Measurements from ENCODE around the gene ORC2.
A peak's percentile ranks its signal among the peaks of the same experiment; 100 is the strongest.
"Not testable (repeated sequence)": the region's sequence is repeated elsewhere in the genome, so short reads cannot be mapped to it uniquely, and the experiment has no call there.

ORC2 gene

GRCh38 chr2:200963124-200963917, at the start of gene ORC2:
Gene ORC2, minus strand, starts transcription at chr2:200963660. Its CDS starts 5,537 bp downstream, at chr2:200958123.
- DNase-seq: peak; percentile 84

DNA sequence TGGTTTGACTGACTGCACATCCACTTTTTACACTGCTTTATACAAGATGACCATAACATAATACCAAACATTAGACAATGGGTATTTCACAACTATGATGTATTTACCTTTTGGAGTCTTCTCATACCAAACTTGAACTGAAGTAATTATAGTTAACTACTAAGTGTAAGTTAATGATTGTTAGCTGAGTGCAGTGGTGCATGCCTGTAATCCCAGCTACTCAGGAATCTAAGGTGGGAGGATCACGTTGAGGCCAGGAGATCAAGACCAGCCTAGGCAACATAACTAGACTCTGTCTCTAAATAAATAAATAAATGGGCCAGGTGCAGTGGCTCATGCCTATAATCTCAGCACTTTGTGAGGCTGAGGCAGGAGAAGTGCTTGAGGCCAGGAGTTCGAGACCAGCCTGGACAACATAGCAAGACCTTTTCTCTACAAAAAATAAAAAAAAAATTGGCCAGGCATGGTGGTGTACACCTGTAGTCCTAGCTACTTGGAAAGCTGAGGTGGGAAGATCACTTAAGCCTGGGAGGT, 44.9 kb upstream of the ORC2 start:
- no peak for DNase-seq

GRCh38 chr2:201007584-201007998, 44.1 kb upstream of the ORC2 start:
- no peak for DNase-seq

DNA sequence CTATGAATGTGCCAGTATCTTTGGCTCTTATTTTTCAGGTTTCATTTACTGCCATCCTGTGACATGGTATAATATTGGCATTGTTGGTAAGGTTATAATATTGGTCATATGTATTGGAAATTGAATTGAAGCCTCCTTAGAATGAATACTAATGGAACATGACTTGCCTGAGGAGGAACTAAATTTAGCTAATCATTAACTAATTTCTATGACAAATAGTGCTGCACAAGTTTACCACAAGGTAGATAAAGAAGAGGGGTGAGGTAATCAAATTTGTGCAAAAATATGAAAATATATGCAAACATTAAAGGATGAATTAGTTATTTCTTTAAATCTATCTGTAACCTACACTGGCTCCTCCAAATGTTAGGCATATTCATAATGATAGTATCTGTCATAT, 43.2 kb upstream of the ORC2 start:
- no peak for DNase-seq

GRCh38 chr2:201004370-201004769, 40.9 kb upstream of the ORC2 start:
- no peak for DNase-seq

DNA sequence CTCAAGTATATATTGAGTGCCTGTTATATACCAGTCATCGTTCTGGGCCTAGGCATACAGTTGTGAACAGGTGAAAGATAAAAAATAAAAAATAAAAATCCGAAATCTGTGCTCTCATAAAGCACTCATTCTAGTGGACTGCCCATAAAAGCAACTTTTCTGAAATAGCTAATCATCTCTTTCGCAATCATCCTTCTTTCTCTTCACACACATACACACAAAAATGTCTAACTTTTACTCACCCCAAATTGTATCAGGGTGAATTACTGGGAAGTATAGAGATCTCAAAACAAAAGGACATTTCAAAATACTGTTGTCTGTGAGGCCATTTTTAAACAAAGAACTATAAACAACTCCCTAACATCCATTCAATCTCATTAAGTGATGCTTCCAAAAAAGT, 29.6 kb upstream of the ORC2 start:
- no peak for DNase-seq

DNA sequence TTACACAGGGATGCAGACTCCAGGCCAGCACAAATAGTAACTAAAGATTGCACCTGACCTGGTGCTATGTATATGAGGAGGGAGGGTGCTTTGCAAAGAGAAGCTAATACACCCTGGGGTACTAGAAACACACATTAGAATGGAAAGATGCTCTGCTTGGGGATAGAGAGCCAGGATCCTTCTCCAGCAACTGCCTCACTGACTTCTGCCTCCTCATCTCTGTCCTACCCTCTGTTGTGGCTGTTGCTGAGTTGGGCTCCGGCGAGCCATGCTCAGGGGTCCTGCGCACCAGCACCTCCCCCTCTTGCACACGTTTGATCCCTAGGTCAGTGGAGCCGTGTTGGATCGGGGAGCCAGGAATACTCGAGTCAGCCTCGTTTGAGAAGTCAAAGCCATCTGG, 23.7 kb upstream of the ORC2 start:
- DNase-seq: no peak

- DNase-seq: no peak
Measured at GRCh38 chr2:200985799-200986198, 22.3 kb upstream of the ORC2 start.

- no peak for DNase-seq
Measured at GRCh38 chr2:200976710-200977109, 13.2 kb upstream of the ORC2 start.

DNA sequence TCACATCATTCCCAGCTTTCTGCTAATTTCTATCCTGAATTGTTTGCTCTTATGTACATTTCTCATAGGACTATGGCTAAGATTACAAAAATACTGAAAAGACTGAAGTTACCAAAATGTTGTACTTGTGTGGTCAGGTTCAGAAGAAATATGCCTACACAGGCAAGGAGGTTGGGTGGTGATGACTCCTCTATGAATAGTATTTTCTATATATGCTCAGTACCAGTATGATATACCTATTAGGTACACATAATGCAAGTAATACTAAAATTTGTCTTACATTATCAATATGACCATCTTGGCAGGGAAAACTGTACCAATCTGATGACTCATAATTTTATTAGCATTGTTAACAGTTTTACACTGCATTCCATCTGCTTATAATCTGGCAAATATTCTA, 12.2 kb upstream of the ORC2 start:
- DNase-seq: no peak

GRCh38 chr2:200970057-200970456, 6.6 kb upstream of the ORC2 start:
- not testable (repeated sequence) for DNase-seq

DNA sequence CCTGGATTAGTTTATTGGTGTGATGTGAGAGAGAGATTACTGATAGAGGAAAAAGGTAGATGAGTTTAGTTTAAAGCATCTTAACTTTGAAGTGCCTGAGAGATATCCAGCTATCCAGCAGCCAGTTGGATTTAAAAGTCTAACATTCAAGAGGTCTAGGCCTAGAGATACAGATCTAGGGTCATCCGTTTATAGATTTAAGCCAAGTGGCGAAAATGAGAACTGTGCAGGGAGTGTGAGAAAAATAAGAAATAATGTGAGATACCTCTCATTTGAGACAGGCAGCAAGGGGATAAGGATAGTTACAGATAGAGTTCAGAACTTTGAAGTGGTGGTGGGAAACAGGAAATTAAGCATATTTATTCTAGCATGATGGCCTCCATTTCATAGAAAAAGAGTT, 5.3 kb upstream of the ORC2 start:
- DNase-seq: no peak

GRCh38 chr2:200968162-200968561, 4.7 kb upstream of the ORC2 start:
- DNase-seq: no peak

GRCh38 chr2:200966770-200967169, 3.3 kb upstream of the ORC2 start:
- no peak for DNase-seq

DNA sequence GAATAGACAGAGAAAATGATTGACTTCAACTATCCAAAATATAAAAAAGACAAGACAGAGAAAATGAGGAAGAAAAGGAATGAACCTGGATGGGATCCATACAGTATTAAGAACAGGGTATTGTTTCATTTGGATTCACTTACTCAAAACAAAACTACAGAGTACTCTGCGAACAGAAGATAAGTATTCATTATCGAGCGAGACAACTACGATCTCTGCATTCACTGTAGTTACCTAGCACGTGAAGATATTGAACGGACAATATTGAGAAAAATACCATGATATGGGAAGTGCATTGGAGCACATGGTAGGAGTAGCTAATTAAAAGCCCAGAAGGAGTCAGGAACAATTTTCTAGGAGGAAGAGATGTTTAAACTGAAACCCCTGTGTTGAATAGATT, 1.0 kb upstream of the ORC2 start:
- no peak for DNase-seq

GRCh38 chr2:200963918-200964252, 425 bp upstream of the ORC2 start:
- DNase-seq: not testable (repeated sequence)

- no peak for DNase-seq
Measured at GRCh38 chr2:200962811-200963123, 693 bp downstream of the ORC2 start.

DNA sequence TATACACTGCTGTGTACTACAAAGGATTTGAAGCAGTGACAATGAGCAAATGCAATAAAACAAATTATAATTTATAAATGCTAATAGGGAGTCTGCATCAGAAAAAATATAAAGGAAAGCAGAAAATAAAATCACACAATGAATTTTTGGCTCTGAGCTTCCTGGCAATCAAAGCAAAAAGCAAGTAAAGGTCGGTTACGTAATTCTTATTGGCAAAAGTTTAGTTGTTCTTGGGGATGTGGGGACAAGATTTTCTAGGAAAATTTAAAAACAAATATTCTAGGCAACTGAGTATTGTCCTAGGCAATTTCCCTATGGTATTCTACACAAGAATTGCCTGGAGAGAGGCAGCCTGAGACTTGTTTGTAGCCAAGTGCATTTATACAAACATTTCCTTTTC, 1.8 kb downstream of the ORC2 start:
- DNase-seq: no peak

DNA sequence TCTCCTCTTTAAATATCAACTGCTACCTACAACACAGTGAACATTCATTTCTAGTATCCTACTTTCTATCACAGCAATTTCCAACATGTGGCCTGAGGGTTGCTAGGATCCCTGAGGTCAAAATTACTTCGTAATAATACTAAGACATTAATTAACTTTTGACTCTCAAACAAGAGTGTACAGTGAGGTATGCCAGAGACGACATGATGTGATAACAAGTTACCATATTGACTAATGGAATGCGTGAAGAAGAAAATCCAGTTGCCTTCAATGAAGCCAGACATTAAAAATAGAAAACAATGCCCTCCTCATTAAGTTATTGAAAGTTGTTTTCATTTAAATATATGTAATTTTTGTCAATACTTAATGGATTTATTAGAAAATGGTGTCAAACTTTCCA, 13.1 kb downstream of the ORC2 start:
- no peak for DNase-seq

DNA sequence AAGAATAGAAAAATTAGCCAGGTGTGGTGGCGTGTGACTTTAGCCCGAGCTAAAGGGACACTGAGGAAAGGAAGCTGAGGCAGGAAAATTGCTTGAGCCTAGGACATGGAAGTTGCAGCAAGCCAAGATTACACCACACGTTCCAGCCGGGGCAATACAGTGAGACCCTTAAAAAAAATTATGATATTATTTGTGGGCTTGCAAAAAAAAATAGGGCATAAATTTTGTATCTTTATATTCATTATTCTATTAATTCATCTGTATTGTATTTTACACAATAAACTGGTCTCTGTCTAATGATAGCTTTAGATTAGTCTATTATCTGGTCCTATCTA, 18.1 kb downstream of the ORC2 start:
- no peak for DNase-seq

GRCh38 chr2:200944467-200945394, 18.7 kb downstream of the ORC2 start:
- DNase-seq: no peak

DNA sequence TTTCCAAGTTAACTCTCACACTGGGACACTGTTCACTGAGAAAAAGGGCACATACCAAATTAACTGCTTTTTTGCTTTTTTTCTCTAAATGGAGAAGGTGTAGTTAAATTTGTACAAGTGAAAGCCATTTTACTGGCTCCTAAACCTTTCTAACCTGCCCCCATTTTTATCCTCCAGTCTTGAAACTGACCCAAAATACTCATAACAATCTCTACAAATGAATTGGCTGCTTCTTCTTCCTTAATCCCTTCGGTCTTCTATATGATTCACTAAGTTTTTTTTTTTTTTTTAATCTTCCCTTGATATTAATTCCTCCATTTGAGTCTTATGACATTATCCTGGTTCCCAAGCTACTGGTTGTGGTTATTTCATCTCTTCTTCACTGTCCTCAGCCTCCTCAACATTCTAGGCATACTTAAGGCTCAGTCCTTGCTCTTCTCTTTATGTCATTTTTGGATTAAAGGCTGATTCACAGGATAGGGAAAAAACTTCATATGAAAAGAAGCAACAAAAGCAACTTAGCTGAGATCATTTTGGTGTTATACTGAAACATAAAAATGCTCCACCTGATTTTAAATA, 19.8 kb downstream of the ORC2 start:
- no peak for DNase-seq

GRCh38 chr2:200939832-200940231, 23.6 kb downstream of the ORC2 start:
- DNase-seq: no peak

All from NCI-H2029 treated with DMSO at 0.1 percent for 48 hours (cell line).